HG03025 (cell line): ENCODE results near the gene DMBT1.

Experiments used
- ATAC-seq: cut with Tn5 transposase; IDR thresholded peaks from one replicate; pipeline ENCODE4 v1.9.1; 2021; ENCODE audit warnings: mild to moderate bottlenecking, moderate library complexity; ENCODE audit not compliant: unreplicated experiment, low FRiP score

The DMBT1 gene

GRCh38 chr10:122560279-122560804 is at the start of gene DMBT1:
DMBT1 (plus strand) TSS chr10:122560754; CDS start chr10:122560771, 17 bp downstream.
- ATAC-seq: no peak

- no peak for ATAC-seq
Observed at GRCh38 chr10:122513053-122513452, 47.5 kb upstream of the DMBT1 start.

- ATAC-seq: no peak
Observed at GRCh38 chr10:122514045-122514840, 46.3 kb upstream of the DMBT1 start.

- ATAC-seq: no peak
Observed at GRCh38 chr10:122515022-122515424, 45.5 kb upstream of the DMBT1 start.

GRCh38 chr10:122515588-122516231 is 44.8 kb upstream of the DMBT1 start:
- ATAC-seq: peak; percentile 85

- no peak for ATAC-seq
Observed at GRCh38 chr10:122516734-122517133, 43.8 kb upstream of the DMBT1 start.

GRCh38 chr10:122519144-122519543 is 41.4 kb upstream of the DMBT1 start:
- no peak for ATAC-seq

- no peak for ATAC-seq
Observed at GRCh38 chr10:122519873-122520272, 40.7 kb upstream of the DMBT1 start.

GRCh38 chr10:122521011-122521410 is 39.5 kb upstream of the DMBT1 start:
- ATAC-seq: no peak

GRCh38 chr10:122524811-122525210 is 35.7 kb upstream of the DMBT1 start:
- no peak for ATAC-seq

- no peak for ATAC-seq
Observed at GRCh38 chr10:122525788-122526187, 34.8 kb upstream of the DMBT1 start.

GRCh38 chr10:122526892-122527291 is 33.7 kb upstream of the DMBT1 start:
- no peak for ATAC-seq

GRCh38 chr10:122530177-122530576 is 30.4 kb upstream of the DMBT1 start:
- ATAC-seq: no peak

- no peak for ATAC-seq
Observed at GRCh38 chr10:122531261-122531660, 29.3 kb upstream of the DMBT1 start.

- ATAC-seq: no peak
Observed at GRCh38 chr10:122531939-122532338, 28.6 kb upstream of the DMBT1 start.

- ATAC-seq: no peak
Observed at GRCh38 chr10:122532601-122533296, 27.8 kb upstream of the DMBT1 start.

GRCh38 chr10:122537545-122537944 is 23.0 kb upstream of the DMBT1 start:
- no peak for ATAC-seq

GRCh38 chr10:122541541-122542002 is 19.0 kb upstream of the DMBT1 start:
- ATAC-seq: no peak

- ATAC-seq: no peak
Observed at GRCh38 chr10:122543676-122544445, 16.7 kb upstream of the DMBT1 start.

GRCh38 chr10:122544493-122544892 is 16.1 kb upstream of the DMBT1 start:
- ATAC-seq: no peak
